K562 (cell line): ENCODE measurements around the gene ZNF581. TPM values are rescaled to one million over a fixed set of nuclear protein-coding genes. Genes with fewer than 3 reads are reported as not detected.
A peak's percentile ranks its signal among the peaks of the same experiment; 100 is the strongest.

ENCODE experiments used
- ARID1B ChIP-seq: fragments of 450-650 bp; IDR thresholded peaks from 2 replicates; pipeline ENCODE4 v1.6.1; 2016; ENCODE audit warnings: antibody characterized with exemption, mild to moderate bottlenecking, inconsistent platforms
- L3MBTL2 ChIP-seq: fragments of 450-650 bp; IDR thresholded peaks from 2 replicates; pipeline ENCODE4 v1.6.1; 2016; ENCODE audit warnings: mild to moderate bottlenecking, moderate library complexity
- MYNN ChIP-seq, 2 experiments: sonication (generic); formaldehyde crosslinking in 1 of 2; IDR thresholded peaks; 2 replicates each; pipeline versions ENCODE4 v1.5.0 to v1.6.1; 2016 to 2020; ENCODE audit warnings: antibody characterized with exemption in 1 of 2, missing genetic modification reagents in 1 of 2
- POLR2AphosphoS5 ChIP-seq: IDR thresholded peaks from 2 replicates; pipeline ENCODE4 v1.6.1; 2011; ENCODE audit warnings: mild to moderate bottlenecking, low read depth, low read length, moderate library complexity; ENCODE audit not compliant: control insufficient read depth, insufficient read depth
- POLR3G ChIP-seq: IDR thresholded peaks from 2 replicates; pipeline ENCODE4 v1.6.1; 2011; ENCODE audit not compliant: insufficient read length, insufficient replicate concordance; ENCODE audit errors: extremely low read depth
- POU5F1 ChIP-seq: fragments of 150-350 bp; IDR thresholded peaks from 2 replicates; pipeline ENCODE4 v1.6.1; 2014; ENCODE audit warnings: borderline replicate concordance, low read length, low read depth, mild to moderate bottlenecking; ENCODE audit not compliant: partially characterized antibody
- RAD51 ChIP-seq: fragments of 450-650 bp; IDR thresholded peaks from 2 replicates; pipeline ENCODE4 v1.7.1; 2016; ENCODE audit warnings: low read depth, mild to moderate bottlenecking, borderline replicate concordance
- SMAD2 ChIP-seq: fragments of 150-350 bp; IDR thresholded peaks from 2 replicates; pipeline ENCODE4 v1.6.1; 2014; ENCODE audit warnings: low read depth, mild to moderate bottlenecking, low read length
- SREBF1 ChIP-seq: fragments of 150-350 bp; IDR thresholded peaks from 2 replicates; pipeline ENCODE4 v1.6.1; 2014; ENCODE audit warnings: antibody characterized with exemption, low read depth, low read length, borderline replicate concordance
- TARDBP ChIP-seq: fragments of 450-650 bp; IDR thresholded peaks from 2 replicates; pipeline ENCODE4 v1.6.1; 2016
- TFAP4 ChIP-seq: sonication (generic); formaldehyde crosslinking; IDR thresholded peaks from 2 replicates; pipeline ENCODE4 v1.8.0; 2022; ENCODE audit warnings: missing genetic modification reagents, mild to moderate bottlenecking, moderate library complexity, borderline replicate concordance
- THAP12 ChIP-seq: fragments of 250-450 bp; sonication (Bioruptor Pico); IDR thresholded peaks from 2 replicates; pipeline ENCODE4 v1.9.0; 2021; ENCODE audit warnings: mild to moderate bottlenecking, inconsistent platforms
- ZNF740 ChIP-seq, 3 experiments: fragments of 200-800 bp in 1 of 3; sonication (Bioruptor generic) in 1 of 3; sonication (generic) in 1 of 3; formaldehyde crosslinking in 1 of 3; IDR thresholded peaks; 2 replicates each; pipeline versions ENCODE4 v1.6.1 to v1.8.0; 2016 to 2022; ENCODE audit warnings: mild to moderate bottlenecking in 2 of 3, missing compliant biosample characterization in 2 of 3, missing genetic modification characterization in 2 of 3, missing genetic modification reagents in 1 of 3
- polyA plus RNA-seq, 8 experiments: library from polyadenylated mRNA; depleted of rRNA in 4 of 8; stranded (reverse) in 5 of 8; unstranded in 3 of 8; fragments of >200 nt; fragmentation: Nextera tagmentation in 2 of 8; fragmentation: Illumina TruSeq in 1 of 8; extraction: Ambion mirVana in 2 of 8; extraction: Trizol in 1 of 8; gene quantifications; 2 replicates each; pipeline versions ENCODE4 v1.2.1 to v1.2.3, GENCODE V29; 2011 to 2014; ENCODE audit warnings: inconsistent platforms in 1 of 8, missing spikeins in 1 of 8
- total RNA-seq, 7 experiments: library from RNA; depleted of rRNA in 6 of 7; stranded (reverse); fragments of >200 nt in 6 of 7; fragmentation: Illumina TruSeq in 2 of 7; extraction: Trizol in 2 of 7; gene quantifications; 2 replicates each; pipeline versions ENCODE4 v1.2.1 to v1.2.3, GENCODE V29; 2011 to 2021; ENCODE audit warnings: low replicate concordance in 1 of 7
- TF ChIP-seq, protein P1 (sequence below), 2 experiments: fragments of 200-800 bp in 1 of 2; sonication (Bioruptor generic) in 1 of 2; sonication (generic) in 1 of 2; formaldehyde crosslinking in 1 of 2; IDR thresholded peaks in 1 of 2; conservative IDR thresholded peaks in 1 of 2; 2 replicates each; pipeline versions ENCODE4 v1.5.0 to v1.6.1; 2016 to 2020; ENCODE audit warnings: missing compliant biosample characterization in 1 of 2, missing genetic modification characterization in 1 of 2, missing genetic modification reagents in 1 of 2
- TF ChIP-seq, protein P2 (sequence below): IDR thresholded peaks from 2 replicates; pipeline ENCODE4 v1.6.1; 2012; ENCODE audit warnings: low read depth, low read length, improper control_type of control experiment, borderline replicate concordance
- TF ChIP-seq, protein P3 (sequence below): fragments of 450-650 bp; conservative IDR thresholded peaks from 2 replicates; pipeline ENCODE4 v1.6.1; 2016; ENCODE audit warnings: missing genetic modification characterization, low read depth, mild to moderate bottlenecking, missing compliant biosample characterization, moderate library complexity

The ZNF581 gene
- total and polyA plus RNA-seq, 9 of the 15 experiments (the other 6 are each of a cell fraction or from before 2014, with no cell fraction given) = 2.4 to 39.4 (median 15.4) TPM

DNA sequence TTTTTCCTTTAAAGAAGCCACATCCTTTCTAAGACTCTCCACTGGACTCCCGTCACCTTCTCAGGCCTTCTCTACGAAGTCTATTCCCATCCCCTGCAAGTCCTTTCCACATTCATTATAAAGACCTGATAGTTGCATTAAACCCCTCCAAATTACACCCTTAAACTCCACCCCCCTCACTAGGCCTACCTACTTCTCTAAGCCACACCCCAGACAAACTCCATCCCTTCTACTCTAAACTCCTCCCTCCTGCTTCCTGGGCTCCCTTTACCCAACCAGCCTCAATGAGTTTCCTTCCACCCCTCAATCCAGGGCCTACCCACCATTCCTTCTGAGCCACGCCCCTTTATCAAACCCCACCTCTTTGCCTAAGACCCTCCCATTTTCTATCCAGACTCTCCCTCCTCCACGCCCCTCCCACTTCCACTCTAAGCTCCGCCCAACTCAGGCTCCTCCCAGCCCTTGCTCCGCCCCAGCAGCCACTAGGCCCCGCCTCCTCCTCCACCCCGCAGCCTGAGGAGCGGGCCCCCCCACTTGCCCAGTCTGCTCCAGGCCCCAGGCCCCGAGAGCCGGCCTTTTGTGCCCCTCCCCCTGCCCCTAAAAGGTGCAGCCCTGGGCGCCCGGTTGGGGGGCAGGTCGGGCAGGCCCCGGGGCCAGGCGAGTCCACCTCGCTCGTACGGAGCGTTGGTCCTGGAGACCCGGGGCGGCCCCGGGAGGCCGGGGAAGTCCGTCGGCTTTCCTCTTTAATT lies 44.6 kb upstream of the ZNF581 start (continued):
- peak; percentile 59; the same call in 1 of the 2 replicates for TF ChIP-seq TFAP4 (CRISPR knock-in tag)
- TF ChIP-seq ZNF740 (CRISPR knock-in tag; IDR thresholded peaks at IDR 0.05) = peak; percentile 97
- peak in 1 of 2 experiments; percentile 98; a peak in 2 of 4 replicates for TF ChIP-seq ZNF740 (tag; IDR thresholded peaks at IDR 0.05)
- peak; percentile 44 for TF ChIP-seq ARID1B
- TF ChIP-seq SREBF1 = no peak
- TF ChIP-seq TARDBP = 0 out of 2 replicates have a peak, but pooled peaks have one; percentile 55
- TF ChIP-seq THAP12 (CRISPR knock-in tag) = no peak
- TF ChIP-seq POLR2AphosphoS5 = peak; percentile 66
- TF ChIP-seq, protein P1, sequence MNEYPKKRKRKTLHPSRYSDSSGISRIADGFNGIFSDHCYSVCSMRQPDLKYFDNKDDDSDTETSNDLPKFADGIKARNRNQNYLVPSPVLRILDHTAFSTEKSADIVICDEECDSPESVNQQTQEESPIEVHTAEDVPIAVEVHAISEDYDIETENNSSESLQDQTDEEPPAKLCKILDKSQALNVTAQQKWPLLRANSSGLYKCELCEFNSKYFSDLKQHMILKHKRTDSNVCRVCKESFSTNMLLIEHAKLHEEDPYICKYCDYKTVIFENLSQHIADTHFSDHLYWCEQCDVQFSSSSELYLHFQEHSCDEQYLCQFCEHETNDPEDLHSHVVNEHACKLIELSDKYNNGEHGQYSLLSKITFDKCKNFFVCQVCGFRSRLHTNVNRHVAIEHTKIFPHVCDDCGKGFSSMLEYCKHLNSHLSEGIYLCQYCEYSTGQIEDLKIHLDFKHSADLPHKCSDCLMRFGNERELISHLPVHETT (CRISPR knock-in tag; conservative IDR thresholded peaks at IDR 0.05 in 1 of 2, IDR thresholded peaks at IDR 0.05 in 1 of 2) = peak in 1 of 2 experiments; percentile 95; a peak in 2 of 4 replicates
- TF ChIP-seq POU5F1 = no peak
- no peak for TF ChIP-seq MYNN (IDR thresholded peaks at IDR 0.05)
- no peak for TF ChIP-seq MYNN (CRISPR knock-in tag; IDR thresholded peaks at IDR 0.05)
- TF ChIP-seq, protein P2, sequence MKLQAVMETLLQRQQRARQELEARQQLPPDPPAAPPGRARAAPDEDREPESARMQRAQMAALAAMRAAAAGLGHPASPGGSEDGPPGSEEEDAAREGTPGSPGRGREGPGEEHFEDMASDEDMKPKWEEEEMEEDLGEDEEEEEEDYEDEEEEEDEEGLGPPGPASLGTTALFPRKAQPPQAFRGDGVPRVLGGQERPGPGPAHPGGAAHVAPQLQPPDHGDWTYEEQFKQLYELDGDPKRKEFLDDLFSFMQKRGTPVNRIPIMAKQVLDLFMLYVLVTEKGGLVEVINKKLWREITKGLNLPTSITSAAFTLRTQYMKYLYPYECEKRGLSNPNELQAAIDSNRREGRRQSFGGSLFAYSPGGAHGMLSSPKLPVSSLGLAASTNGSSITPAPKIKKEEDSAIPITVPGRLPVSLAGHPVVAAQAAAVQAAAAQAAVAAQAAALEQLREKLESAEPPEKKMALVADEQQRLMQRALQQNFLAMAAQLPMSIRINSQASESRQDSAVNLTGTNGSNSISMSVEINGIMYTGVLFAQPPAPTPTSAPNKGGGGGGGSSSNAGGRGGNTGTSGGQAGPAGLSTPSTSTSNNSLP = no peak
- TF ChIP-seq, protein P3, sequence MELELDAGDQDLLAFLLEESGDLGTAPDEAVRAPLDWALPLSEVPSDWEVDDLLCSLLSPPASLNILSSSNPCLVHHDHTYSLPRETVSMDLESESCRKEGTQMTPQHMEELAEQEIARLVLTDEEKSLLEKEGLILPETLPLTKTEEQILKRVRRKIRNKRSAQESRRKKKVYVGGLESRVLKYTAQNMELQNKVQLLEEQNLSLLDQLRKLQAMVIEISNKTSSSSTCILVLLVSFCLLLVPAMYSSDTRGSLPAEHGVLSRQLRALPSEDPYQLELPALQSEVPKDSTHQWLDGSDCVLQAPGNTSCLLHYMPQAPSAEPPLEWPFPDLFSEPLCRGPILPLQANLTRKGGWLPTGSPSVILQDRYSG (tag) = no peak
- TF ChIP-seq SMAD2 = no peak
- no peak for TF ChIP-seq RAD51
- no peak for TF ChIP-seq POLR3G
- 0 out of 2 replicates have a peak, but pooled peaks have one; percentile 13 for TF ChIP-seq L3MBTL2
